ENCODE measurements around the gene NOS1AP. TPM values are rescaled to one million over a fixed set of nuclear protein-coding genes. Genes with fewer than 3 reads are reported as not detected.

The NOS1AP gene
- total RNA-seq, 4 donors from 2014 or later = 0.99 to 9.0 (median 4.0) TPM

- H3K27me3 ChIP-seq = no peaks in the 10 kb centered on the region
- intact Hi-C loops (cut with DNase I) = no loop called here
- no peak overlapping the region for H3K27ac ChIP-seq (replicated peaks in 1 of 4)
- H3K9me3 ChIP-seq = no peaks in the 10 kb centered on the region
- WGBS = 82% methylated on average over 8 of the region's 9 CpGs
- H3K4me1 ChIP-seq = no peaks in the 10 kb centered on the region
- peaks cover 0 to 13% (median 6%) of the 10 kb centered on the region in 4 donors for H3K36me3 ChIP-seq
- peak overlapping the region in 3 of 4 donors; percentile 26 to 39 (median 30) for H3K4me3 ChIP-seq
- DNase-seq (ENCODE audit: extremely low spot score) = no peak
- TF ChIP-seq POLR2A (IDR thresholded peaks at IDR 0.05; ENCODE audit: low read depth) = no peak
- no peak for TF ChIP-seq POLR2AphosphoS5 (IDR thresholded peaks at IDR 0.05)
- no peak for TF ChIP-seq CTCF (IDR thresholded peaks at IDR 0.05)
- no peak for TF ChIP-seq EP300 (IDR thresholded peaks at IDR 0.05)
Measured at GRCh38 chr1:162366671-162367070, 297.2 kb downstream of the NOS1AP start.

DNA sequence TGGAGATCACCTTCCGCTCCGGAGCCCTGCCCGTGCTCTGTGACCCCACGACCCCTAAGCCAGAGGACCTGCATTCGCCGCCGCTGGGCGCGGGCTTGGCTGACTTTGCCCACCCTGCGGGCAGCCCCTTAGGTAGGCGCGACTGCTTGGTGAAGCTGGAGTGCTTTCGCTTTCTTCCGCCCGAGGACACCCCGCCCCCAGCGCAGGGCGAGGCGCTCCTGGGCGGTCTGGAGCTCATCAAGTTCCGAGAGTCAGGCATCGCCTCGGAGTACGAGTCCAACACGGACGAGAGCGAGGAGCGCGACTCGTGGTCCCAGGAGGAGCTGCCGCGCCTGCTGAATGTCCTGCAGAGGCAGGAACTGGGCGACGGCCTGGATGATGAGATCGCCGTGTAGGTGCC, 297.6 kb downstream of the NOS1AP start:
- Histone ChIP-seq H3K4me1 (no peaks in the 10 kb centered on the region), H3K27ac (replicated peaks in 1 of 4) (no peak overlapping the region), H3K9me3 (no peaks in the 10 kb centered on the region), H3K36me3 (peaks cover 0 to 13% (median 6%) of the 10 kb centered on the region in 4 donors), H3K27me3 (no peaks in the 10 kb centered on the region), H3K4me3 (peak overlapping the region in 3 of 4 donors; percentile 26 to 39 (median 30))
- no peak for TF ChIP-seq CTCF (IDR thresholded peaks at IDR 0.05)
- no peak for TF ChIP-seq POLR2AphosphoS5 (IDR thresholded peaks at IDR 0.05)
- no peak for TF ChIP-seq EP300 (IDR thresholded peaks at IDR 0.05)
- TF ChIP-seq POLR2A (IDR thresholded peaks at IDR 0.05; ENCODE audit: low read depth) = no peak
- WGBS = 90% methylated on average over 33 of the region's 36 CpGs
- intact Hi-C loops (cut with DNase I) = no loop called here
- no peak for DNase-seq (ENCODE audit: extremely low spot score)

DNA sequence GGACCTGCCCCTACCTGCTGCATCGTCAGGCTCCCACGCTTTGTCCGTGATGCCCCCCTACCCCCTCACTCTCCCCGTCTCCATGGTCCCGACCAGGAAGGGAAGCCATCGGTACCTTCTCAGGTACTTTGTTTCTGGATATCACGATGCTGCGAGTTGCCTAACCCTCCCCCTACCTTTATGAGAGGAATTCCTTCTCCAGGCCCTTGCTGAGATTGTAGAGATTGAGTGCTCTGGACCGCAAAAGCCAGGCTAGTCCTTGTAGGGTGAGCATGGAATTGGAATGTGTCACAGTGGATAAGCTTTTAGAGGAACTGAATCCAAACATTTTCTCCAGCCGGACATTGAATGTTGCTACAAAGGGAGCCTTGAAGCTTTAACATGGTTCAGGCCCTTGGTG, 298.3 kb downstream of the NOS1AP start:
- H3K27ac ChIP-seq (replicated peaks in 1 of 4) = no peak overlapping the region
- 91% methylated on average over 10 of the region's 10 CpGs for WGBS
- H3K9me3 ChIP-seq = no peaks in the 10 kb centered on the region
- H3K27me3 ChIP-seq = no peaks in the 10 kb centered on the region
- no peaks in the 10 kb centered on the region for H3K4me1 ChIP-seq
- H3K4me3 ChIP-seq = no peak overlapping the region
- intact Hi-C loops (cut with DNase I) = no loop called here
- peaks cover 0 to 13% (median 6%) of the 10 kb centered on the region in 4 donors for H3K36me3 ChIP-seq
- TF ChIP-seq CTCF (IDR thresholded peaks at IDR 0.05) (no peak), EP300 (IDR thresholded peaks at IDR 0.05) (no peak), POLR2A (IDR thresholded peaks at IDR 0.05; ENCODE audit: low read depth) (no peak), POLR2AphosphoS5 (IDR thresholded peaks at IDR 0.05) (no peak)
- no peak for DNase-seq (ENCODE audit: extremely low spot score)

- TF ChIP-seq CTCF (IDR thresholded peaks at IDR 0.05) (no peak), POLR2A (IDR thresholded peaks at IDR 0.05; ENCODE audit: low read depth) (no peak), POLR2AphosphoS5 (IDR thresholded peaks at IDR 0.05) (no peak), EP300 (IDR thresholded peaks at IDR 0.05) (no peak)
- H3K36me3 ChIP-seq = peaks cover 0 to 13% (median 6%) of the 10 kb centered on the region in 4 donors
- no peaks in the 10 kb centered on the region for H3K4me1 ChIP-seq
- H3K27me3 ChIP-seq = no peaks in the 10 kb centered on the region
- DNase-seq (ENCODE audit: extremely low spot score) = no peak
- no peaks in the 10 kb centered on the region for H3K9me3 ChIP-seq
- intact Hi-C loops (cut with DNase I) = no loop called here
- WGBS = 71% methylated on average over 4 of the region's 4 CpGs
- H3K4me3 ChIP-seq = no peak overlapping the region
- H3K27ac ChIP-seq (replicated peaks in 1 of 4) = no peak overlapping the region
Measured at GRCh38 chr1:162368451-162368850, 299.0 kb downstream of the NOS1AP start.

- intact Hi-C loops (cut with DNase I) = no loop called here
- WGBS = 89% methylated on average over 7 of the region's 7 CpGs
- H3K27ac ChIP-seq (replicated peaks in 1 of 4) = no peak overlapping the region
Measured at GRCh38 chr1:162369571-162369970, 300.1 kb downstream of the NOS1AP start.

More at GRCh38 chr1:162369571-162369970, 300.1 kb downstream of the NOS1AP start:
- DNase-seq (ENCODE audit: extremely low spot score) = no peak
- Histone ChIP-seq H3K4me3 (no peak overlapping the region), H3K9me3 (no peaks in the 10 kb centered on the region), H3K4me1 (no peaks in the 10 kb centered on the region), H3K27me3 (no peaks in the 10 kb centered on the region), H3K36me3 (peaks cover 0 to 13% (median 6%) of the 10 kb centered on the region in 4 donors)
- TF ChIP-seq CTCF (IDR thresholded peaks at IDR 0.05) (no peak), POLR2A (IDR thresholded peaks at IDR 0.05; ENCODE audit: low read depth) (no peak), EP300 (IDR thresholded peaks at IDR 0.05) (no peak), POLR2AphosphoS5 (IDR thresholded peaks at IDR 0.05) (no peak)

Data from esophagus muscularis mucosa (tissue), 4 donors.